Measurements from ENCODE around the gene EDEM1.
"Not testable (repeated sequence)": the region's sequence is repeated elsewhere in the genome, so short reads cannot be mapped to it uniquely, and the experiment has no call there.

The EDEM1 gene

DNA sequence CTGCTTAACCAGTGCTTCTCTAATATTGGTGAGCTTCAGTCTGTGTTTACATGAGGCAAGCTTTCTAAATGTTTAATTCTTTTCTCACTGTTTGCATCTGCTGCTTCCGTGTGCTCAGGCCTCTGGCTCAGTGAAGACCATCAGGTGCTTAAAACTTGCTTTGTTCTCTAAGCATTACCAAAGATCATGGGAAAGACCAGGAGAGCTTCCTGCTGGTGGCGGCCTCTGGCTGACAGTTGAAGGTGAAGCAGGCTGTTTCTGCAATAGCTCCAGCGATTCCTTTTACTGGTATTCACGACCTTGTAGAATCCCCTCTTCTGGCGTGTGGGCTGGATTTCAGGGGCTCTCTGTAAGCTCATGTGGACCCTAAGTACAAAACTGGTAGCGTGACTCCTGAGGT, 45.1 kb downstream of the EDEM1 start:
- no peak for DNase-seq (ENCODE audit: low read depth, low spot score)

DNA sequence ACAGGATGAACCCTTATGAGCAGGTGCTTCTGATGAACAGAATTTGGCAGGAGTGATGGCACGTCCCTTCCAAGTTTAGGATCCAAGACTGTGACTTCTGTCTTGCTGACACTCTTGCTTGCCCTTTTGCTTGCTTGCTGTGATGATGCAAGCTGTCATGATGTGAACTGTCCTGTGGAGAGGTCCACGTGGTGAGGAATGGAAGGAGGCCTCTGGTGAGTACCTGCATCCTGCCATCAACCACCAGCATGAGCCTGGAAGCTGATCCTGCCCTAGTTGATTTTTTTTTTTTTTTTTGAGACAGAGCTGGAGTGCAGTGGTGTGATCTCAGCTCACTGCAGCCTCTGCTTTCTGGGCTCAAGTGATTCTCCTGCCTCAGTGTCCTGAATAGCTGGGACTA, 45.5 kb downstream of the EDEM1 start:
- DNase-seq (ENCODE audit: low read depth, low spot score) = no peak

DNA sequence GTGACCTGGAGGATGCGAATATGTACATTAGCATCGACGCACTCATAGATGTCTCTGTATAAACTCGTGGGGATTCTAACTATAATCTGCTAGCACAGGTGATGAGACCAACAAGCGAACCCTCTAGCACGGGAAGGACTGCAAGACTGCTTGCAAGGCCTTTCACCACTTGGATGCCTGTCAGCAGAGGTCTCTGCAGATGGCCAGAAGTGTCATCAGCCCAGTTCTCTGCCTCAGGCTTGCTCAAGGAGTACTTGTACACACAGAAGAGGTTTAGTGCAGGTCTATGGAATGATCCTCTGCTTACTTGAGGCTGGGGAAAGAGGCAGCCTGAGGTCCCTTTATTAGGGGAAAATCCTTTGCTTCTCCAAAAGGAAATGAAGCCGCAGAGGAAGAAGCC, 48.1 kb downstream of the EDEM1 start:
- DNase-seq (ENCODE audit: low read depth, low spot score) = no peak

DNA sequence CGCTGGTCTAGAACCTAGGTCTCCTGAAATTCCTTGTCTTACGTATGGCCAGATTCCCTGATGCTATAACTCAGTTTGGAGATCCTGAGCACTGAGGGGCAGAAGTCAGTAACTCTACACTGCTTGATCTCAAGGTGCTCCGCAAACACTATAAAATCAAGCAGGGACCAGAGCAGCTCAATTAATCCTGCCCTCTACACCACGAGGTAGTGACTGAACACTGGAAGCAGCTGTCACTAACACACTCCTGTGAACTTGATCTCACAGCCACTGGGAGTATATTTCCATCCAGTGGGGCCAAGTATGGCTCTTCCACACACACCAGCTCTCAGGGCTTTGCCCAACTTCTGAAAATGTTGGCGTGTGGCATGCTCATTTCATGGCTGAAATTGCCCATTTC, 51.0 kb downstream of the EDEM1 start:
- no peak for DNase-seq (ENCODE audit: low read depth, low spot score)

DNA sequence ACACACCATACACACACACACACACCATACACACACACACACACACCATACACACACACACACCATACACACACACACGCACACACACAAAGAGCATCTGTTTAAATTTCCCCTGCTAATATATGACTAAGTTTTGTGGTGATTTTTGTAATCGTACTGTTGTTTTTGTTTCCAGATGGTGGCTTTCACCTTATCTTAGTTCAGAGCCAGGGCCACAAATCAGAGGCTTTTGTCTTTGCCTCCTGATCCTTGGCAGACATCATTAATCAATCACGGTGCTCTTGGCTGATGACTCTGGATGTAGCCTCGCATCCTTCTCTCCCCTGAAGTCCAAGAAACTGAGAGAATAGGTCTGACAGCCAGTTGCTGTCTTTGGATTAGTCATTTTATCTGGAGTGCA, 52.1 kb downstream of the EDEM1 start:
- no peak for DNase-seq (ENCODE audit: low read depth, low spot score)

DNA sequence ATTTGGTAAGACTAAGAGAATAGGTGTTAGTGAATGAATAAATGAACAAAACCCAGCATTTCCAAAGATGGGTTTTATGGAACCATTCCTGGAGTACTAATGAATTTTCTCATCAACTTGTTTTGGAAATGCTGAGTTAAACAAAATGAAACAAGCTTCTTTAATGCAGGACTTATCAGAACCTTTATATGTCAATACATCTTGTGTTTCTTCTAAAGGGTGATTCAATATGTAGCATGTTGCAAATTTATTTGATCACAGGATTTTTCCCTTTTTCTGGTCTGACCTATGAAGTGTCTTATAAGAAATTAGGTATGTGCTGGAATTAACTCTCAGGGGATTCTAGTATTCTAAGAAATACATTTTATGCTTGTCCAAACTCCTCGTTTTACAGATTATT, 53.2 kb downstream of the EDEM1 start:
- no peak for DNase-seq (ENCODE audit: low read depth, low spot score)

DNA sequence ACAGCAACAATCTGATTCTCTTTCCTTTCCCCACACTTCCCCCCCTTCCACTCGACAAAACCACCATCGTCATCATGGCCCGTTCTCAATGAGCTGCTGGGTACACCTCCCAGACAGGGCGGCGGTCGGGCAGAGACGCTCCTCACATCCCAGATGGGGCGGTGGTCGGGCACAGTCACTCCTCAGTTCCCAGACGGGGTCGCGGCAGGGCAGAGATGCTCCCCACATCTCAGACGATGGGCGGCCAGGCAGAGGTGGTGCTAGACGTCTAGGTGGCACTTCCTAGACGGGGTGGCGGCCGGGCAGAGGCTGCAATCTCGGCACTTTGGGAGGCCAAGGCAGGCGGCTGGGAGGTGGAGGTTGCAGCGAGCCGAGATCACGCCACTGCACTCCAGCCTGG, 55.3 kb downstream of the EDEM1 start:
- DNase-seq (ENCODE audit: low read depth, low spot score) = not testable (repeated sequence)

DNA sequence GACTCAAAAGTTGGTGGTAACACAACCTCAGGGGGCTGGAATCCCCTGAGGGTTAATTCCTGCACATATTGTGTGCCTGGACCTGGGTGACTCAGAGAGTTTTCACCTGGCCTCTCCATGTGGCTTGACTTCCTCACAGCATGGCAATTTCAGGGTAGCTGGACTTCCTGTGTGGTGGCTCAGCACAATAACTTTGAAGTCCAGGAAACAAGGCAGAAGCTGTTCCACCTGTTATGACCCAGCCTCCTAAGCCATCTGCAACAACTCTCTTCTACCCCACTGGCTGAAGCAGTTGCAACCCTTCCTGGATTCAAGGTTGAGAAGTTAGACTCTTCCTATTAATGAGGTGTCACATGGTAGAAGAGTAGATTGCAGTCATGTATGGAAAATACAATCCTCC, 58.4 kb downstream of the EDEM1 start:
- DNase-seq (ENCODE audit: low read depth, low spot score) = no peak

DNA sequence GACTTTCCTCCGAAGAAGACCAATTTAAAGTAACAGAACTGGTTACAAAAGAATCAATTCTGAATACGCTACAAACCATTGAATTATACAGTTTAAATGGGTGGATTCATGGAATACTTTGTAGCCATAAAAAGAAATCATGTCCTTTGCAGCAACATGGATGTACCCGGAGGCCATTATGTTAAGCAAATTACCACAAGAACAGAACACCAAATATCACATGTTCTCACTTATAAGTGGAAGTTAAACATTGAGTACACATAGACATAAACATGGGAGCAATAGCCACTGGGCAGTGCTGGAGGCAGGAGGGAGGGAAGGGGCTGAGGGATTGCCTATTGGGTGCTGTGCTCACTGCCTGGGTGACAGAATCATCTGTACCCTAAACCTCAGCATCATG, 61.3 kb downstream of the EDEM1 start:
- DNase-seq (ENCODE audit: low read depth, low spot score) = no peak

DNA sequence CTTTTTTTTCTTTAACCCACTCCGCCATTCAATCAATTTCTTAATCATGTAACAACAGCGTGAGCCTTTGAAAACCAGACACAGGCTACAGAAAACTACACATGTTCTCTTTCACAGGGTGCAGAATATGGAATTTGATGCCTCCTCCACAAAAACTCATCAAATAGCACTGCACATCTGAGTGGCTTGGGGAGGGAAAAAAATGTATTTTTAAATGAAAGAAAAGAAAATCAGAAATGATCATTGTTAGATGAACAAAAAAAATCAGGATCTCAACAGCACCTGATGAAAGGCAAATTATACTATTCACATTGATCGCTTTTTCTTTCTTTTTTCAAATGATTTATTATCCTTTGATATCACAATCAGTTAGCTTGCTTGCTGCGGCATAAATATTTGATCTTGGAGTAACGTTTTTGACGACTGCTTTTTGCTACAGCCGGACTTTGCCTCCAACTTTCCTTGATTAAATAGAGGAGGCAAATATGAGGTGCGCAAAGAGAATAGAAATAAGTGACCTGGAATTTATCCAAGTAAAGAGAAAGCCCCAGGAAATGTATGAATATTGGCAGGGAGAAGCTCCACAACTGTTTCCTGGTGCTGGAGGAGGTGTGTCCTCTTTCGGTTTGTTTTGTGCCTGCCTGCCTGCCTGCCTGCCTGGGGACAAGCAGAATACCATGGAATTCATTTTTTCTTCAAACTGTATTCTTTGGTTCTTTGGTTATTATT, 63.1 kb downstream of the EDEM1 start:
- DNase-seq (ENCODE audit: low read depth, low spot score) = no peak

DNA sequence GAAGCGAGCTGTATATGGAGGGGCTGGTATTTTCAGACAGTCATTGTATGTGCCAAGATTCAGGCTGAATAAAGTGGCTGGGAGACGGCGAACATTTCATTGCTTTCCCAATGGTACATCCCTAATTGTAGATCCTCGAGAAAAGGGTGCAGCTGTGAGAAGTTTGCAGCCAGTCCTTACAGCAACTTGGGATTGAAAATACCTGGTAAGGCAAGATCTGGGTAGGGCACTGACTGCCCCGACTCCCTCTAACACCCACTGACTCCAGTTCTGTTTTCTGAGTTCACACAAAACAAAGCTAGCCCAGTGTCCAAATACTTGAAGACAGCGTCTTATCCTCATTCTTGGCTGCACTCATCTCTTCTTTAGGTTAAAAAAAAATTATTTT, 63.7 kb downstream of the EDEM1 start:
- no peak for DNase-seq (ENCODE audit: low read depth, low spot score)

DNA sequence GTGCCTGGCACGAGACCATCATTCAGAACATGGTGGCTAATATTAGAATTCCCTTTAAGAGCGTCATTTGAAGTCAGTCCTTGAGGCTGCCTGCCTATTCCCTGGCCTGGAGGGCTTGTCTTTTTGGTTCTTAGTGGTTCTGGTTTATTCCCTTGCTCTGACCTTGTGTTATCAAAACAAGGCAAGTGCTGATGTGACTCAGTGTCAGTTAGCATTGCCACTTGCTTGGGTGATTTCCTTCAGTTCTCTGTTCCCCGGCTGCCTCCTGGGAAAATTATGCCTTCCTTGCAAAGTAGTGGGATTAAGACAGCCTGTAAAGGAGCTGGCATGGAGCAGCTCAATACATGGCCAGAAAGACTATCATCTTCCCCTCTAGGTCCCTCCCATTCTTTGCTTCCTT, 64.6 kb downstream of the EDEM1 start:
- DNase-seq (ENCODE audit: low read depth, low spot score) = no peak

DNA sequence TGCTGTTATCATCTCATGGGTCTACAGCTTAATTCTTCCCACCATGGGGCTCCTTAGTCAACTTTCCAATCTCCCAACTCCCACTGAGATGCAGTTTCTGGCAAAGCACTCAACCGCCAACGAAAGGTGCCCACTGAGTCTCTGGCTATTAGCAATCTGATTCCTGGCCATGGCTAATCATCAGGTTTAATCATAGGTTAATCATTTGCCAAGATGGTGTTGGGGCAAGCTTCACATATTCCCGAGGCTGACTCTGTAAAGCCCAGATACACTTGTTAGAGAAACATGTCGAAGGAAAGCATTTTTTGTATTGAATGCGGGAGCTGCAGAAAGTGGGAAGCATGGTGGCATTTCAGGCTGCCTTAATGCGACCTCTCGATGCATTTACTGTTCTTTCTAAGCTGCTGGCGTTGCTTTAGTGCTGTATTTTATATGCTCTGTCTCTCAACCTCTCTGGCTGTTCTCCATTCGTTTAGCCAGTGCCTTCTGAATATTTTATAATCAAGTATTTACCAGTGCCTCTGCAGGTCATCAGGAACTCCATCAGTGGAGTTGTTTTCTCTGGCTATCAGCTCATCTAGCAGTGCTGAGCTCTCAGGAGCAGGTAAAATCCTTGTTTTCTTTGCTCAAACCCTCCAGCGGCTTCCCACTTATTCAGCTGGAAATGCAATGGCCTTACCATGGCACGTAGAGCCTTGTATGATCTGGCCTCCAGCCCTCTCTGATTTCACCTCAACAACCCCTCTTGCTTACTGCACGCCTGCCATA, 67.0 kb downstream of the EDEM1 start:
- no peak for DNase-seq (ENCODE audit: low read depth, low spot score)

DNA sequence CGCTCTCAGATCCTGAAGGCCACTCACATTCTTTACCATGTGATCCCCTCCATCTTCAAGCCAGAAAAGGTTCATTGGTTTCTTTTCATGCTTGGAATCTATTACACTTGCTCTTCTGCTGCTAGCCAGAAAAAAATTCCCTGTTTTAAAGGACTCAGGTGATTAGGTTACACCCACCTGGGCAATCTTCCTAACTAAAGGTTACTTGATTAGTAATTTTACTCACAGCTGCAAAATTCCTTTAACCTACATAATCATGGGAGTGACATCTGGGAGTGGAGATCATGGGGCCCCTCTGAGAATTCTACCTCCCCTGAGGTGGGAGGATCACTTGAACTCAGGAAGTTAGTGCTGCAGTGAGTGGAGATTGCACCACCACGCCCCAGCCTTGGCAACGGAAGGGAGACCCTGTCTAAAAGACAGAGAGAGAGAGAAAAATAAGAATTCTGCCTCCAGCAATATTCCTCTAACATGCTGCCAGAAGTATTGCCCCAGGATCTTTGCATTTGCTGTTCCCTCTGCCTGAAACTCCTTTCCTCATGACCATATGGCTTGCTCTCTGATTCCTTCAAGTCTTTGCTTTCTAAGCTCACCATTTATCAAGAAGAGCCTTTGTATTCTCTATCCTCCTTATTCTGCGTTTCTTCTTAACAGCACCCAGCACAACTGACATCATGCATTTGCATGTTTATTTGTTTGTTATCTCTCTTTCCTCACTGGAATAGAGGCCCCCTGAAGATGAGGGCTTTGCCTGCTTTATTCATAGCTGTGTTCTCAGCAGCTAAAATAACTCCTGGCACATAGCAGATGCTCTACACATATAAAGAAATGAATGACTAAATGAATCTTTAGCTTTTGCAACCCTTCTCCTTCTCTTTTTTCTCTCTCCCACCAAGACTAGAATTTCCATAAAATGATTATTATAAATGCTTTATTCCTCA, 68.2 kb downstream of the EDEM1 start:
- DNase-seq (ENCODE audit: low read depth, low spot score) = no peak

DNA sequence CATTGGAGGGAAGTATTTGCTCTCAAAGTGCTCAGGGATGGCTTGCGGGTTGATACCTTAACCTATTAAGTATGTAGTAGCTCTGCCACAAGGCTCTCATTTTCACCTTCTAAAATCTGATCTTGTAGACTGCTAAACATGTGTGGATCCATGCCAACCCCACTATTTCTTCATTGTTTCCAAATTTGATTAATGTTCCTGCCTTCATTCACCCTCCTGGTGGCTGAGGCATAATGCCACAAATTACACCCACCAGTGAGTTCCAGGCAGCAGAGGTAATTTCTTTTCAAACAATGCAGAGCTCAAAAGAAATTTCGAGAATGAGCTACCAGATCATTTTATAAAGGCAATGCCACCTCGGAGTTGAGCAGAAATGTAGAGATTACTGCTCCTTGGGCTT, 71.0 kb downstream of the EDEM1 start:
- DNase-seq (ENCODE audit: low read depth, low spot score) = no peak

DNA sequence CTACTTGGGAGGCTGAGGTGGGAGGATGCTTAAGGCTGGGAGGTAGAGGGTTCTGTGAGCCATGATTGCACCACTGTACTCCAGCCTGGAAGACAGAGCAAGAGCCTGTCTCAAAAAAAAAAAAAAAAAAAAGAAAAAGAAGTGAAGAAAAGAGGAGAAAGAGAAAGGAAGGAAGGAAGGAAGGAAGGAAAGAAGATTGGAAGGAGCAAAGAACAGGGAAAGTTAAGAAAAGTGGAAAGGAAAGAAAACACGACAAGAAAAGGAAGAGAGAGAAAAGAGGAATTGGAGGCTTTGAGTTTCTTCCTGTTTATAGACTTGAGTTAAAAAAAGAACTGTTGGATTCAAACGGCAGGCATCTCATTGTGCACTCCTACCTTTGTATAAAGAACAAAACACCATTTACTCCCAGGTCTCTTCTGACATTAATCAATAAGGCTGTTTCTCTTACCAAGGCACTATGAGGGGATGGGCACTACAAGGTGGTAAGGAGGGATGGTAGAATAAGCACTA, 73.5 kb downstream of the EDEM1 start:
- DNase-seq (ENCODE audit: low read depth, low spot score) = no peak

DNA sequence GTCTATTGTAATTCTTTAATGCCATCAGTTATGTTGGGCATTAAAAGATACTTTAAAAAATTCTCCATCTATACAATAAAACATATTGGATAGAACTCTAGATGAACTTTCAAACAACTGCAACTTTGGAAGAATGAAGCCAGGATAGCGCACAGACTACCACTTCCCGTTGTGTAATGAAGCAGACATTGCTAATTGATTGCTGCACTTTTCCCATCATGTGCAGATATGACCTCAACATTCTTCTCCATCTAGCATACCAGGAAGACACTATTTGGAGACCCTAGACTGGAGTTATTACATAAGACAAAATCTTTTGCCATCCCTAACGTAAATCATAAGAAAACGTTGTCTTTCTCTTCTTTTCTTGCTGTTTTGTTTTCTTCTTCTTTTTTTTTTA, 75.0 kb downstream of the EDEM1 start:
- DNase-seq (ENCODE audit: low read depth, low spot score) = no peak

DNA sequence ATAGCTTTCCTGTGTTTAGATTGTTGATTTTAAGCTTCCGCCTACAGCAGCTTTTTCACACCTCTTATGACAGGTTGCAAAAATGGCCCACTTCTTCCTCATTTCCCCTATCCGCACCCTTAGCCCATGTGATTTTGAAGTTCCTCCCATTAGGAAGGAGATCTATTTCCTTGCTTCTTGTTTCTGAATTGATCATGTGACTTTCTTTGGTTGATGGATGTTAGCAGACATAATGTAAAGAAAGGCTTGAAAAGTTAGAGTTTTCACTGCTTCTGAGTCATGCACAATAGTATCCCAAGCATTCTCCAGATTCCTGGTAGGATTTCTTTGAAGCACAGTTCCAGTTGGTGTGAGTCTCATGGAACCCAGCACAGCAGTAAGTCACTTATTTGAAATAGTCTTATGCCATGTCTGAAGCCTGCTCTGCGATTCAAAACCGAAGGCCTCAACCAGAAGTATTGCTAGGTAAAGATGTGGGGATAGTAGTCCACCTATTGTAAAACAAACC, 76.6 kb downstream of the EDEM1 start:
- DNase-seq (ENCODE audit: low read depth, low spot score) = no peak

DNA sequence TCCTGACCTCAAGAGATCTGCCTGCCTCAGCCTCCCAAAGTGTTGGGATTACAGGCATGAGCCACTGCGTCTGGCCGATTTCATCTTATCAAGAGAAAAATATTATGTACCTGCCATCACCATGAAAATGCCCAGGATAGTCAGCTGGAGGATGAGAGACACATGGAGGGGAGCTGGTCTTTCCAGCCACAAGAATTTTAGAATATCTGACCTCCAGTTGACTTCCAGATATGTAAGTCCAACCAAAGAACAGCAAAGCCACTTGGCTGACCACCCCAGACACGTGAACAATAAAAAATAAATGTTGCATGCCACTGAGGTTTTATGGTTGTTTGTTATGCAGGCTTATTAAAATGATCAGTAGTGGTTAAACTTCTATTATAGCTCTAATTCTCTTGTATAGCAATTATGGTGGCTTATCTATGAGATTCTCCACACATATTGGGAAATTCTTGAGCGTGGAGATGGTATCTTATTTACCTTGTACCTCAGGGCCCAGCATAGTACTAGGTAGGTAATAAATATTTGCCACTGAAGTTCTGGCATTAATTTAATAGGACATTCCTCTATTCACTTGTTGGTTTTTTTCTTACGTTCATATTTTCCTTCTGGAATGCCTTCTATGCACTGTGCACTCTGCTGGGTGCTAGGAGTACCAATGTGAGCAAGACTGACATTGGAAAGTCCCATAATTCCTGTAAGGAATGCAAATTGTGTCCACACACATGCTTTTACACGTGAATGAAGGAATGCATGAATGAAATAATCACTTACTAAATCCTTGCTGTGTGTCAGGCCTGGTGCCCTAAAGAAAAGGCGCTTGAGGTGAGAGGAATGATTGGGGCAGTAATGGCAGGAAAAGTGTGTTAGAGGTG, 77.6 kb downstream of the EDEM1 start:
- DNase-seq (ENCODE audit: low read depth, low spot score) = no peak

DNA sequence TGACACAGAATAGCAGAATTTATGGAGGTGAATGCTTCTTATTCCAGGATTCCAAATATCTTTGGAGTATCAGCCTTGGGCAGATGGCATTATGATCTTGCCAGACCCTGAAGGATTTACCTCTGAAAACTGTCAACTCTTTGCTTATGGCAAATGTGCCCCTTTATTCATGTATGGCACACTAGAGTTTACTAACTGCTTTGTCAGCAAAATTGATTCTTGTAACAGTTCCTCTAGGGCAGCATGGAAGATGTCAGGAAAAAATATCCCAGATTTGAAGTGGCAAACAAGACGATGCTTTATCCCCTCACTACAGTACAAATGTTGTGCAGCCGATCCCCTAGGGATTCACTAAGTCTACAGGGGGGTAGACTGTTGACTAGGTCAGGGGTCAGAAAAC, 79.7 kb downstream of the EDEM1 start:
- no peak for DNase-seq (ENCODE audit: low read depth, low spot score)

DNA sequence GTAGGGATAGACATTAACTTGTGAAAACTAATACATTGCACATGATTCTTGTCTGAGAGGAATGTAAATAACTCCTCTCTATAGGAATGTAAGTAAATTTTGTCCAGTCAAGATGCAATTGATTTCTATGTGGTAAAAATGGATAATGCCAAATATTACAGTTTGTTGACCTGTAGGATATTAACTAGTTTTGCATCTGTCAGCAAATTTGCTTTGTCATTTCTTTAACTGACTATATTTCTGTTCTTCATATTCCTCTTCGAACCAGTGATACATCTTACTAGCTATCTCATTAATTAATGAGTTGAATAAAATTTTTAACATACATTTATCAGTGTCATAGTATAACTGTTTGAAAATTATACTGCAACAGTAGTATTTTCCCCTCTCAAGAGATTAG, 80.4 kb downstream of the EDEM1 start:
- no peak for DNase-seq (ENCODE audit: low read depth, low spot score)
